Epidermal melanocyte (primary cell): ENCODE measurements around the gene ABHD16B.

Source experiments
- DNase-seq: peaks from one replicate; pipeline ENCODE4 v3.0.0; 2011; ENCODE audit warnings: low spot score; ENCODE audit not compliant: insufficient read length

ABHD16B gene

GRCh38 chr20:63895202-63895951 is 34.1 kb downstream of the ABHD16B start:
- DNase-seq: no peak

- no peak for DNase-seq
Observed at GRCh38 chr20:63895952-63896263, 34.6 kb downstream of the ABHD16B start.

GRCh38 chr20:63896264-63897105 is 35.2 kb downstream of the ABHD16B start:
- no peak for DNase-seq

GRCh38 chr20:63897978-63898561 is 36.8 kb downstream of the ABHD16B start:
- no peak for DNase-seq

- DNase-seq: no peak
Observed at GRCh38 chr20:63898882-63899558, 37.7 kb downstream of the ABHD16B start.

GRCh38 chr20:63900413-63900812 is 39.1 kb downstream of the ABHD16B start:
- no peak for DNase-seq

GRCh38 chr20:63903796-63904561 is 42.7 kb downstream of the ABHD16B start:
- DNase-seq: no peak

- DNase-seq: no peak
Observed at GRCh38 chr20:63908008-63908682, 46.8 kb downstream of the ABHD16B start.

- no peak for DNase-seq
Observed at GRCh38 chr20:63911176-63911575, 49.9 kb downstream of the ABHD16B start.
